Caco-2 (cell line): ENCODE measurements around the gene ZFAND6. TPM values are rescaled to one million over a fixed set of nuclear protein-coding genes. Genes with fewer than 3 reads are reported as not detected.

Experiments
- BruUV-seq: library from RNA; stranded (reverse); fragments of 400-500 nt; replicated peaks from 2 replicates; lab custom pipeline; 2021; lab: Mats Ljungman, UMichigan
- CTCF ChIA-PET: fragments of 300-600 bp; sonication (Branson Sonifier 250); formaldehyde crosslinking; loops from one replicate; lab custom pipeline; 2022; ENCODE audit warnings: antibody characterized with exemption; lab: Charles Lee
- POLR2A ChIA-PET: fragments of 300-600 bp; sonication (Branson Sonifier 250); formaldehyde crosslinking; loops from one replicate; lab custom pipeline; 2022; ENCODE audit warnings: antibody characterized with exemption; lab: Charles Lee
- DNase-seq, 2 experiments: peaks; one replicate each; pipeline versions ENCODE4 v3.0.0 to v3.0.0-alpha.2; 2020 to 2022
- H3K27me3 ChIP-seq: replicated peaks from 2 replicates; pipeline ENCODE4 v1.6.0; 2011; ENCODE audit warnings: low read length; ENCODE audit not compliant: control insufficient read depth, insufficient read depth
- H3K36me3 ChIP-seq: 2 replicates; pipeline ENCODE4 v1.5.1; 2011; ENCODE audit warnings: low read length; ENCODE audit not compliant: control insufficient read depth, insufficient read depth
- H3K4me1 ChIP-seq: fragments of 250-450 bp; sonication (Bioruptor Pico); 2 replicates; pipeline ENCODE4 v1.5.1; 2020; ENCODE audit warnings: mild to moderate bottlenecking
- H3K4me3 ChIP-seq: 2 replicates; pipeline ENCODE4 v1.5.1; 2011; ENCODE audit warnings: low read depth, mild to moderate bottlenecking, control low read depth, low read length
- H3K9me3 ChIP-seq: fragments of 250-450 bp; sonication (Bioruptor Pico); 2 replicates; pipeline ENCODE4 v1.5.1; 2020; ENCODE audit warnings: mild to moderate bottlenecking, moderate library complexity
- H3K27ac Mint-ChIP-seq: one replicate; pipeline ENCODE4 v1.8.0; 2022; ENCODE audit warnings: mixed read lengths; ENCODE audit not compliant: unreplicated experiment
- H3K27me3 Mint-ChIP-seq: one replicate; pipeline ENCODE4 v1.8.0; 2022; ENCODE audit warnings: mixed read lengths; ENCODE audit not compliant: insufficient read depth, unreplicated experiment
- H3K36me3 Mint-ChIP-seq: one replicate; pipeline ENCODE4 v1.8.0; 2022; ENCODE audit warnings: mild to moderate bottlenecking, mixed read lengths; ENCODE audit not compliant: insufficient read depth, unreplicated experiment
- H3K4me1 Mint-ChIP-seq: one replicate; pipeline ENCODE4 v1.8.0; 2022; ENCODE audit warnings: low read depth, mixed read lengths; ENCODE audit not compliant: unreplicated experiment
- H3K4me3 Mint-ChIP-seq: one replicate; pipeline ENCODE4 v1.8.0; 2022; ENCODE audit warnings: mild to moderate bottlenecking, moderate library complexity, mixed read lengths; ENCODE audit not compliant: unreplicated experiment
- H3K9me3 Mint-ChIP-seq: one replicate; pipeline ENCODE4 v1.8.0; 2022; ENCODE audit warnings: mixed read lengths; ENCODE audit not compliant: unreplicated experiment
- intact Hi-C: fragments of 100-400 bp; cut with micrococcal nuclease; formaldehyde crosslinking; loops from one replicate; pipeline ENCODE4 v1.10.0; 2022; ENCODE audit not compliant: unreplicated experiment
- total RNA-seq: library from RNA; stranded (reverse); gene quantifications from 2 replicates; pipeline ENCODE4 v1.2.3, GENCODE V29; 2022
- TF ChIP-seq, protein P1 (sequence below), 2 experiments: fragments of 200-600 bp in 1 of 2; IDR thresholded peaks; 1 replicate in 1 of 2; 2 replicates in 1 of 2; pipeline versions ENCODE4 v1.5.1 to v1.8.0; 2011 to 2022; ENCODE audit warnings: antibody characterized with exemption in 1 of 2, control low read depth in 1 of 2, inconsistent platforms in 1 of 2, low read depth in 1 of 2, low read length in 1 of 2, mild to moderate bottlenecking in 1 of 2, moderate library complexity in 1 of 2; ENCODE audit not compliant: insufficient read depth in 1 of 2, severe bottlenecking in 1 of 2, unreplicated experiment in 1 of 2

The ZFAND6 gene
- total RNA-seq, 1 experiment from 2014 or later, result 40.5 TPM

DNA sequence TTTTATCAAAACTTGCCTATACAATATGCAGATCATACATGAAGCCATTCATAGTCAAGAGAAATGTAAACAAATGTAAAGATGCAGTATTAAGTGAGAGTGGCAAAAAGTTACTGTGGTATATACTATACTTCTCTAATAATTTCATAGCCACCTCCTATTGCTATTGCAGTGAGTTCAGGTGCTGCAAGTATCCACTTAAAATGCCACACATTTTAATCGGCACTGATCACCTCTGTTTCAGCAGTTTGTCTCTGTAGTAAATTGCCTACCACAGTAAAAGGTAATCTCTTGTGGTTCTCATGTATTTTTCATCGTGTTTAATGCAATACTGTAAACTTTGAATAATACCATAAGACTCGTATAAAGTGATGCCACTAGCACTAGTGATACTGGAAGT, 72.9 kb downstream of the ZFAND6 start:
- Histone ChIP-seq H3K4me1 (no peaks in the 10 kb centered on the region), H3K9me3 (no peaks in the 10 kb centered on the region), H3K36me3 (no peaks in the 10 kb centered on the region), H3K4me3 (no peak overlapping the region), H3K27me3 (no peaks in the 10 kb centered on the region)
- intact Hi-C loops, result no loop called here
- DNase-seq, result no peak
- H3K27me3 Mint-ChIP-seq, result no peaks in the 10 kb centered on the region
- no peaks in the 10 kb centered on the region for H3K4me1 Mint-ChIP-seq
- no peak overlapping the region for H3K4me3 Mint-ChIP-seq
- TF ChIP-seq, protein P1, sequence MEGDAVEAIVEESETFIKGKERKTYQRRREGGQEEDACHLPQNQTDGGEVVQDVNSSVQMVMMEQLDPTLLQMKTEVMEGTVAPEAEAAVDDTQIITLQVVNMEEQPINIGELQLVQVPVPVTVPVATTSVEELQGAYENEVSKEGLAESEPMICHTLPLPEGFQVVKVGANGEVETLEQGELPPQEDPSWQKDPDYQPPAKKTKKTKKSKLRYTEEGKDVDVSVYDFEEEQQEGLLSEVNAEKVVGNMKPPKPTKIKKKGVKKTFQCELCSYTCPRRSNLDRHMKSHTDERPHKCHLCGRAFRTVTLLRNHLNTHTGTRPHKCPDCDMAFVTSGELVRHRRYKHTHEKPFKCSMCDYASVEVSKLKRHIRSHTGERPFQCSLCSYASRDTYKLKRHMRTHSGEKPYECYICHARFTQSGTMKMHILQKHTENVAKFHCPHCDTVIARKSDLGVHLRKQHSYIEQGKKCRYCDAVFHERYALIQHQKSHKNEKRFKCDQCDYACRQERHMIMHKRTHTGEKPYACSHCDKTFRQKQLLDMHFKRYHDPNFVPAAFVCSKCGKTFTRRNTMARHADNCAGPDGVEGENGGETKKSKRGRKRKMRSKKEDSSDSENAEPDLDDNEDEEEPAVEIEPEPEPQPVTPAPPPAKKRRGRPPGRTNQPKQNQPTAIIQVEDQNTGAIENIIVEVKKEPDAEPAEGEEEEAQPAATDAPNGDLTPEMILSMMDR (IDR thresholded peaks at IDR 0.05; ENCODE audit: insufficient read depth in 1 of 2, low read depth in 1 of 2, low read length in 1 of 2, severe bottlenecking in 1 of 2, unreplicated experiment in 1 of 2), result no peak
- H3K9me3 Mint-ChIP-seq, result no peaks in the 10 kb centered on the region
- no peak overlapping the region for H3K27ac Mint-ChIP-seq
- H3K36me3 Mint-ChIP-seq, result peaks cover 33% of the 10 kb centered on the region
- BruUV-seq, result no TSS peak
- CTCF ChIA-PET, result no interaction called here
- POLR2A ChIA-PET, result no interaction called here

DNA sequence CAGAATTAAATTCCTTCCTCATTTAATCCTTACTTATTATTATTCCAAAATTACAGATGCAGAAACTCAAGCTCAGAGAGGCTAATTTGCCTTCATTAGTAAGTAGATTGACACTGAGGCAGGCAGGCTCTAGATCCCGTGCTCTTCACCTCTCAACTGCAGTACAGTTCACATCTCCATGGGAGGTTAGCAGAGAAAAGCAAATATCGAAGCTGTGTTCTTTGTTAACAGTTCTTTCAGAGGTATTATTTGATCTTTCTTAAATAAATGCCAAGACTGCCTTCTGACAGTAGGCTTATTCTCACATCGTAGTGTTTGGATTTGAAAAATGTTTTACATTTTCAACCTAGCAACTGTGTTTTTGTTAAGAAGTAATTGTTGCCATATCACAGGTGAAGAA, 77.4 kb downstream of the ZFAND6 start:
- no peak for DNase-seq
- Histone ChIP-seq H3K36me3 (no peaks in the 10 kb centered on the region), H3K27me3 (no peaks in the 10 kb centered on the region), H3K9me3 (no peaks in the 10 kb centered on the region), H3K4me1 (no peaks in the 10 kb centered on the region), H3K4me3 (no peak overlapping the region)
- intact Hi-C loops, result no loop called here
- H3K4me1 Mint-ChIP-seq, result no peaks in the 10 kb centered on the region
- H3K27me3 Mint-ChIP-seq, result no peaks in the 10 kb centered on the region
- peaks cover 34% of the 10 kb centered on the region for H3K36me3 Mint-ChIP-seq
- no peak overlapping the region for H3K27ac Mint-ChIP-seq
- TF ChIP-seq, protein P1 (IDR thresholded peaks at IDR 0.05; ENCODE audit: insufficient read depth in 1 of 2, low read depth in 1 of 2, low read length in 1 of 2, severe bottlenecking in 1 of 2, unreplicated experiment in 1 of 2), result no peak
- H3K4me3 Mint-ChIP-seq, result no peak overlapping the region
- ChIA-PET POLR2A (no interaction called here), CTCF (no interaction called here)
- no peaks in the 10 kb centered on the region for H3K9me3 Mint-ChIP-seq
- BruUV-seq, result no TSS peak

DNA sequence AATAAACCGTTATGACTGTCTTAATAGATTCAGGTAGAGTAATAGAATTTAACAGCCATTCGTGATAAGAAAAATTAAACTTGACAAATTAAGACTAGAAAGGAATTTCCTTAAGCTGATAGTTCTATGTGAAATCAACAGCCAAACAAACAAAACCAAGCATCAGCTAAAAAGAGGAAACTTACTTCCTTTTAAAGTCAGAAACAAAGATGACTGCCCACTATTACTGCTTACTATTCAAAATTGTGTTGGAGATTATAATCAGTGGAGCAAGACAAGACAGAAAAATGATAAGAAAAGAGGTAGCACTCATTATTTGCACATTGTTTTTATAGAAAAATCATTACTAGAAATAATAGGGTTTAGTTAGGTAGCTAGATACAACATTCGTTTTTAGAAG, 79.5 kb downstream of the ZFAND6 start:
- no TSS peak for BruUV-seq
- no peaks in the 10 kb centered on the region for H3K4me1 Mint-ChIP-seq
- no peak overlapping the region for H3K4me3 ChIP-seq
- no peak overlapping the region for H3K4me3 Mint-ChIP-seq
- no peaks in the 10 kb centered on the region for H3K36me3 ChIP-seq
- H3K4me1 ChIP-seq, result no peaks in the 10 kb centered on the region
- H3K9me3 Mint-ChIP-seq, result no peaks in the 10 kb centered on the region
- ChIA-PET POLR2A (no interaction called here), CTCF (no interaction called here)
- no peaks in the 10 kb centered on the region for H3K27me3 Mint-ChIP-seq
- intact Hi-C loops, result no loop called here
- no peak for DNase-seq
- H3K27me3 ChIP-seq, result no peaks in the 10 kb centered on the region
- TF ChIP-seq, protein P1 (IDR thresholded peaks at IDR 0.05; ENCODE audit: insufficient read depth in 1 of 2, low read depth in 1 of 2, low read length in 1 of 2, severe bottlenecking in 1 of 2, unreplicated experiment in 1 of 2), result no peak
- no peak overlapping the region for H3K27ac Mint-ChIP-seq
- no peaks in the 10 kb centered on the region for H3K9me3 ChIP-seq
- H3K36me3 Mint-ChIP-seq, result peaks cover 25% of the 10 kb centered on the region
